HG03565 (cell line): ENCODE measurements around the gene DSCAML1.

Experiments
- ATAC-seq: cut with Tn5 transposase; IDR thresholded peaks from one replicate; pipeline ENCODE4 v1.9.1; 2021; ENCODE audit warnings: mild to moderate bottlenecking, moderate library complexity; ENCODE audit not compliant: unreplicated experiment

Gene DSCAML1

GRCh38 chr11:117594721-117595120 is 202.3 kb downstream of the DSCAML1 start:
- no peak for ATAC-seq

GRCh38 chr11:117593065-117593464 is 204.0 kb downstream of the DSCAML1 start:
- no peak for ATAC-seq

GRCh38 chr11:117591316-117592039 is 205.5 kb downstream of the DSCAML1 start:
- ATAC-seq: no peak

GRCh38 chr11:117589063-117589462 is 208.0 kb downstream of the DSCAML1 start:
- no peak for ATAC-seq

GRCh38 chr11:117588166-117588810 is 208.7 kb downstream of the DSCAML1 start:
- no peak for ATAC-seq

GRCh38 chr11:117587416-117587815 is 209.6 kb downstream of the DSCAML1 start:
- ATAC-seq: no peak

GRCh38 chr11:117586392-117586791 is 210.6 kb downstream of the DSCAML1 start:
- ATAC-seq: no peak

GRCh38 chr11:117585631-117586030 is 211.4 kb downstream of the DSCAML1 start:
- ATAC-seq: no peak

GRCh38 chr11:117584056-117584830 is 212.8 kb downstream of the DSCAML1 start:
- no peak for ATAC-seq

- ATAC-seq: no peak
These were observed 213.8 kb downstream of the DSCAML1 start for GRCh38 chr11:117583063-117583801.

- ATAC-seq: no peak
These were observed 214.6 kb downstream of the DSCAML1 start for GRCh38 chr11:117582433-117582832.

- no peak for ATAC-seq
These were observed 216.2 kb downstream of the DSCAML1 start for GRCh38 chr11:117580866-117581265.

GRCh38 chr11:117579161-117579560 is 217.9 kb downstream of the DSCAML1 start:
- ATAC-seq: no peak

GRCh38 chr11:117575856-117576255 is 221.2 kb downstream of the DSCAML1 start:
- ATAC-seq: no peak

- no peak for ATAC-seq
These were observed 222.5 kb downstream of the DSCAML1 start for GRCh38 chr11:117574551-117574950.

GRCh38 chr11:117573326-117573725 is 223.7 kb downstream of the DSCAML1 start:
- no peak for ATAC-seq

- no peak for ATAC-seq
These were observed 224.3 kb downstream of the DSCAML1 start for GRCh38 chr11:117572671-117573070.

GRCh38 chr11:117572129-117572528 is 224.9 kb downstream of the DSCAML1 start:
- ATAC-seq: no peak

- no peak for ATAC-seq
These were observed 226.3 kb downstream of the DSCAML1 start for GRCh38 chr11:117570701-117571100.

- ATAC-seq: no peak
These were observed 227.1 kb downstream of the DSCAML1 start for GRCh38 chr11:117569911-117570310.

GRCh38 chr11:117565709-117566108 is 231.3 kb downstream of the DSCAML1 start:
- ATAC-seq: no peak
